Measurements from ENCODE around the gene RABAC1. TPM values are rescaled to one million over a fixed set of nuclear protein-coding genes. Genes with fewer than 3 reads are reported as not detected.
"Not testable (repeated sequence)": the region's sequence is repeated elsewhere in the genome, so short reads cannot be mapped to it uniquely, and the experiment has no call there.

Gene RABAC1
- total RNA-seq, 2 experiments from 2014 or later, result 68.1 to 73.5 TPM

- CTCF ChIA-PET, result interaction anchor here (0.9 to 1.0 kb wide), 2 partner anchors 13 to 22 kb away, joined by 3 read pairs; no protein-coding TSS in a partner anchor
- POLR2A ChIA-PET, result no interaction called here
Observed at GRCh38 chr19:41924151-41925145, 34.7 kb downstream of the RABAC1 start.

- POLR2A ChIA-PET, result no interaction called here
- CTCF ChIA-PET, result interaction anchor here (0.9 kb wide), 1 partner anchor 23 kb away, joined by 3 read pairs; no protein-coding TSS in a partner anchor
Observed at GRCh38 chr19:41923045-41923788, 35.9 kb downstream of the RABAC1 start.

GRCh38 chr19:41922585-41922984 lies 36.5 kb downstream of the RABAC1 start:
- POLR2A ChIA-PET, result no interaction called here
- CTCF ChIA-PET, result no interaction called here

- CTCF ChIA-PET, result interaction anchor here (0.8 kb wide), 1 partner anchor 13 kb away, joined by 3 read pairs; no protein-coding TSS in a partner anchor
- POLR2A ChIA-PET, result interaction anchor here (1.0 kb wide), 1 partner anchor 30 kb away, joined by 4 read pairs; no protein-coding TSS in a partner anchor
Observed at GRCh38 chr19:41921577-41922576, 37.2 kb downstream of the RABAC1 start.

- ChIA-PET CTCF (interaction anchor here (0.7 to 0.8 kb wide), 2 partner anchors 14 to 1350 kb away, joined by 3 to 4 read pairs; no protein-coding TSS in a partner anchor), POLR2A (interaction anchor here (1.0 kb wide), 1 partner anchor 29 kb away, joined by 4 read pairs; no protein-coding TSS in a partner anchor)
Observed at GRCh38 chr19:41920882-41921576, 38.1 kb downstream of the RABAC1 start.

GRCh38 chr19:41919948-41920712 lies 39.0 kb downstream of the RABAC1 start:
- ChIA-PET POLR2A (interaction anchor here (1.0 kb wide), 1 partner anchor 28 kb away, joined by 4 read pairs; no protein-coding TSS in a partner anchor), CTCF (interaction anchor here (0.9 kb wide), 1 partner anchor 35 kb away, joined by 3 read pairs; no protein-coding TSS in a partner anchor)

GRCh38 chr19:41918653-41919244 lies 40.4 kb downstream of the RABAC1 start:
- ChIA-PET POLR2A (no interaction called here), CTCF (interaction anchor here (0.6 to 0.9 kb wide), 2 partner anchors 29 to 33 kb away, joined by 3 read pairs; no protein-coding TSS in a partner anchor)

GRCh38 chr19:41918095-41918494 lies 41.0 kb downstream of the RABAC1 start:
- CTCF ChIA-PET, result no interaction called here

GRCh38 chr19:41917676-41918075 lies 41.4 kb downstream of the RABAC1 start:
- CTCF ChIA-PET, result no interaction called here
- POLR2A ChIA-PET, result no interaction called here

More at GRCh38 chr19:41918095-41918494, 41.0 kb downstream of the RABAC1 start:
- POLR2A ChIA-PET, result no interaction called here

GRCh38 chr19:41915776-41916414 lies 43.2 kb downstream of the RABAC1 start:
- POLR2A ChIA-PET, result no interaction called here
- CTCF ChIA-PET, result no interaction called here

GRCh38 chr19:41915021-41915775 lies 43.9 kb downstream of the RABAC1 start:
- ChIA-PET POLR2A (no interaction called here), CTCF (no interaction called here)

- CTCF ChIA-PET, POLR2A ChIA-PET: not testable (repeated sequence)
Observed at GRCh38 chr19:41914424-41914834, 44.7 kb downstream of the RABAC1 start.

GRCh38 chr19:41913538-41914423 lies 45.3 kb downstream of the RABAC1 start:
- POLR2A ChIA-PET, result no interaction called here
- CTCF ChIA-PET, result no interaction called here

GRCh38 chr19:41912899-41913537 lies 46.1 kb downstream of the RABAC1 start:
- ChIA-PET CTCF (interaction anchor here (0.5 kb wide), 1 partner anchor 32 kb away, joined by 3 read pairs; no protein-coding TSS in a partner anchor), POLR2A (no interaction called here)
